Endodermal cell (in vitro differentiated cells): ENCODE data around the gene SCAPER. TPM values are rescaled to one million over a fixed set of nuclear protein-coding genes. Genes with fewer than 3 reads are reported as not detected.

Experiments used
- DNase-seq: peaks from one replicate; pipeline ENCODE4 v3.0.0-alpha.2; 2017
- H3K27ac ChIP-seq: 2 replicates; pipeline ENCODE4 v1.5.1; 2013; ENCODE audit warnings: mild to moderate bottlenecking, low read depth, low read length, moderate library complexity
- H3K27me3 ChIP-seq: 2 replicates; pipeline ENCODE4 v1.6.1; 2013; ENCODE audit warnings: mild to moderate bottlenecking, low read length, moderate library complexity; ENCODE audit not compliant: insufficient read depth, control insufficient read depth, poor library complexity, severe bottlenecking
- H3K36me3 ChIP-seq: 2 replicates; pipeline ENCODE4 v1.7.0; 2013; ENCODE audit warnings: mild to moderate bottlenecking, low read length, moderate library complexity; ENCODE audit not compliant: control insufficient read depth, insufficient read depth
- H3K4me1 ChIP-seq: one replicate; pipeline ENCODE4 v1.7.0; 2013; ENCODE audit warnings: low read length; ENCODE audit not compliant: control insufficient read depth, insufficient read depth
- H3K4me3 ChIP-seq: 2 replicates; pipeline ENCODE4 v1.5.1; 2013; ENCODE audit warnings: mild to moderate bottlenecking, low read length, moderate library complexity
- H3K9ac ChIP-seq: 2 replicates; pipeline ENCODE4 v1.6.1; 2013; ENCODE audit warnings: mild to moderate bottlenecking, low read length, moderate library complexity; ENCODE audit not compliant: poor library complexity, severe bottlenecking; ENCODE audit errors: extremely low read depth
- H3K9me3 ChIP-seq: 2 replicates; pipeline ENCODE4 v1.6.1; 2013; ENCODE audit warnings: mild to moderate bottlenecking, low read length, moderate library complexity; ENCODE audit not compliant: control insufficient read depth
- H3K27ac Mint-ChIP-seq: 2 replicates; pipeline ENCODE4 v1.8.0; 2020; ENCODE audit warnings: mixed read lengths
- H3K27me3 Mint-ChIP-seq: 2 replicates; pipeline ENCODE4 v1.8.0; 2021; ENCODE audit warnings: mild to moderate bottlenecking, mixed read lengths; ENCODE audit not compliant: insufficient read depth
- H3K36me3 Mint-ChIP-seq: 2 replicates; pipeline ENCODE4 v1.8.0; 2020; ENCODE audit warnings: low read depth, mixed read lengths
- H3K4me1 Mint-ChIP-seq: 2 replicates; pipeline ENCODE4 v1.8.0; 2020; ENCODE audit warnings: mixed read lengths
- H3K4me3 Mint-ChIP-seq: 2 replicates; pipeline ENCODE4 v1.8.0; 2020; ENCODE audit warnings: mild to moderate bottlenecking, moderate library complexity, mixed read lengths
- H3K9me3 Mint-ChIP-seq: 2 replicates; pipeline ENCODE4 v1.8.0; 2020; ENCODE audit warnings: mild to moderate bottlenecking, mixed read lengths
- WGBS, 2 experiments: methylation state at CpG; one replicate each; pipeline versions ENCODE4 v1.1.5 to v1.1.7; 2013; ENCODE audit warnings: missing lambda C conversion rate in 2 of 2, mixed read lengths in 1 of 2; ENCODE audit not compliant: insufficient coverage in 1 of 2, insufficient read length in 1 of 2; 5-methylcytosine and 5-hydroxymethylcytosine counted together
- total RNA-seq, 2 donors: library from RNA; stranded (reverse); fragmentation: NEBNext Ultra II Directional in 1 of 2; extraction: Animal tissue kit (Norgen Biotek cat#: 25700) in 1 of 2; gene quantifications; 2 replicates in 1 of 2; 3 replicates in 1 of 2; pipeline ENCODE4 v1.2.1, GENCODE V29; 2021
- TF ChIP-seq, protein P1 (sequence below): fragments of 200-600 bp; sonication (generic); conservative IDR thresholded peaks from 2 replicates; pipeline ENCODE4 v1.5.0; 2021; ENCODE audit warnings: antibody characterized with exemption, mild to moderate bottlenecking

SCAPER gene
- total RNA-seq, 2 donors from 2014 or later = 8.9 to 12.2 TPM

DNA sequence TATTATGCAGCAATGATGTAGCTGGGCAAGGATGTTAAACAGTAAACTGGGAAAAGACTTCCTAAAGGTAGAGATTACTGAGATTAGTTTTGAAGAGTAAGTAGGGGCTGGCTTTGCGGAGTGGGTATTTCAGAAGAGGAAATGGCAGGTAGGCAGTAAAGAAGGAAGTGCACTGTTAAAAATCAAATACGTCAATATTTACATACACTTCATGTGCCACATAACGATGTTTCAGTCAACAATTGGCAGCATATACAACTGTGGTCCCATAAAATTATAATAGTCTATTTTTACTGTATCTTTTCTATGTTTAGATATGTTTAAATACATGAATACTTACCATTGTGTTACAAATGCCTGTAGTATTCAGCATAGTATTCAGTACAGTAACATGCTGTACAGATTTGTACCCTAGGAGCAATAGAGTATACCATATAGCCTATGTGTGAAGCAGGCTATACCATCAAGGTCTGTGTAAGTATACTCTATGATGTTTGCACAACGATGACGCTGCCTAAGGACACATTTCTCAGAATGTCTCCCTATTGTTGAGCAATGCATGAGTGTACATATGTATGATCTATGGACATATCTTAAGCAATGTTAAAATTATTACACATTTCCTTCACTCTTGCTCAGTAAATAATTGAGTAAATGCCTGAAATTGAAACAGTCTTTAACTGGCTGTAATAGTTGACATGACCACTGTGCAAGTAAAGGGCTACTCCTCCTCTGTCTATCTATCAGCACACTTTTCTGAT is 371.9 kb downstream of the SCAPER start:
- TF ChIP-seq, protein P1, sequence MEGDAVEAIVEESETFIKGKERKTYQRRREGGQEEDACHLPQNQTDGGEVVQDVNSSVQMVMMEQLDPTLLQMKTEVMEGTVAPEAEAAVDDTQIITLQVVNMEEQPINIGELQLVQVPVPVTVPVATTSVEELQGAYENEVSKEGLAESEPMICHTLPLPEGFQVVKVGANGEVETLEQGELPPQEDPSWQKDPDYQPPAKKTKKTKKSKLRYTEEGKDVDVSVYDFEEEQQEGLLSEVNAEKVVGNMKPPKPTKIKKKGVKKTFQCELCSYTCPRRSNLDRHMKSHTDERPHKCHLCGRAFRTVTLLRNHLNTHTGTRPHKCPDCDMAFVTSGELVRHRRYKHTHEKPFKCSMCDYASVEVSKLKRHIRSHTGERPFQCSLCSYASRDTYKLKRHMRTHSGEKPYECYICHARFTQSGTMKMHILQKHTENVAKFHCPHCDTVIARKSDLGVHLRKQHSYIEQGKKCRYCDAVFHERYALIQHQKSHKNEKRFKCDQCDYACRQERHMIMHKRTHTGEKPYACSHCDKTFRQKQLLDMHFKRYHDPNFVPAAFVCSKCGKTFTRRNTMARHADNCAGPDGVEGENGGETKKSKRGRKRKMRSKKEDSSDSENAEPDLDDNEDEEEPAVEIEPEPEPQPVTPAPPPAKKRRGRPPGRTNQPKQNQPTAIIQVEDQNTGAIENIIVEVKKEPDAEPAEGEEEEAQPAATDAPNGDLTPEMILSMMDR = no peak
- no peak overlapping the region for H3K4me3 Mint-ChIP-seq
- no peaks in the 10 kb centered on the region for H3K27me3 Mint-ChIP-seq
- Histone ChIP-seq H3K4me3 (no peak overlapping the region), H3K27me3 (no peaks in the 10 kb centered on the region), H3K4me1 (no peaks in the 10 kb centered on the region), H3K27ac (no peak overlapping the region), H3K9ac (no peak overlapping the region), H3K36me3 (no peaks in the 10 kb centered on the region), H3K9me3 (no peaks in the 10 kb centered on the region)
- no peak for DNase-seq
- H3K9me3 Mint-ChIP-seq = peaks cover 2% of the 10 kb centered on the region
- no peaks in the 10 kb centered on the region for H3K36me3 Mint-ChIP-seq
- peaks cover 5% of the 10 kb centered on the region for H3K4me1 Mint-ChIP-seq
- H3K27ac Mint-ChIP-seq = no peak overlapping the region
- 97% methylated on average over 3 of the region's 5 CpGs; no CpG with 5 or more reads in 1 of the 2 experiments for WGBS, 2 experiments

DNA sequence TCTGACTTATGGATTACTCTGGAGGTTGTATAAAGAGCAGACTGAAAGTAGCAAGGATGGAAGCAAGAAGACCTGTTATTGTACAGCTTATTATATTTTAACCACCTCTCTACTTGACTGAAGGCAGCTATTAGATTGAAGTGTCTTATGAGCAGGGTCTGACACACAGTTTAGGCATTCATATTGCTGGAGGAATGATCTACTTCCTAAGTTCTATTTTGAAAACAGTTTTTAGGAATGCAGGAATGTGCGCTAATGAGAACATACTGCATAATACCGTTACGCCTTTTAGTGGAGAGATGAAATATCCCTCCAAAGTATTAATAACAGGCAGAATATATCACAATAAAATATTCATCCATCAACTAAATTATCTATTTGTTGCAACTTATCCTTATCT is 375.2 kb downstream of the SCAPER start:
- Histone ChIP-seq H3K36me3 (no peaks in the 10 kb centered on the region), H3K4me3 (no peak overlapping the region), H3K27me3 (no peaks in the 10 kb centered on the region), H3K4me1 (no peaks in the 10 kb centered on the region), H3K9ac (no peak overlapping the region), H3K9me3 (no peaks in the 10 kb centered on the region), H3K27ac (no peak overlapping the region)
- Mint-ChIP-seq H3K9me3 (no peaks in the 10 kb centered on the region), H3K27ac (no peak overlapping the region), H3K36me3 (no peaks in the 10 kb centered on the region), H3K4me3 (no peak overlapping the region), H3K27me3 (no peaks in the 10 kb centered on the region), H3K4me1 (peaks cover 5% of the 10 kb centered on the region)
- DNase-seq = no peak
- 97 to 100% methylated on average over 3 of the region's 3 CpGs for WGBS, 2 experiments
- TF ChIP-seq, protein P1 = no peak

DNA sequence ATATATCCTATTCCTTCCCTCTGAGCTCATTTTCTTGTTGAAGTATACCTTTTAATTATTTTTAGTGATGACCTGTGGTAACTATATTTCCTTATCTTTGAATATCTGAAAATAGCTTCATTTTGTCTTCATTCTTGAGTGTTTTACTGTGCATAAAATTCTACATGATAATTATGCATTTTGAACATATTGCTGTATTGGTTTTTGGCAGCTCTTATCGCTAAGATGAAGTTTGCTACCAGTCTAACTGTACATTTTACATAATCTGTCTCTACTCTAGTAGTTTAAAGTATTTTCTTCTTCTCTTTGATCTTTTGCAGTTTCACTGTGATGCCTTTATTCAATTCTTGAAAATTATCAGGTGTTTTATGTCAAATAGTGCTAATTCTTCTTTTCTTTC is 379.0 kb downstream of the SCAPER start:
- Histone ChIP-seq H3K9ac (no peak overlapping the region), H3K9me3 (no peaks in the 10 kb centered on the region), H3K4me1 (no peaks in the 10 kb centered on the region), H3K27me3 (no peaks in the 10 kb centered on the region), H3K4me3 (no peak overlapping the region), H3K27ac (no peak overlapping the region), H3K36me3 (no peaks in the 10 kb centered on the region)
- Mint-ChIP-seq H3K9me3 (no peaks in the 10 kb centered on the region), H3K36me3 (no peaks in the 10 kb centered on the region), H3K27me3 (no peaks in the 10 kb centered on the region), H3K4me1 (peaks cover 6% of the 10 kb centered on the region), H3K4me3 (no peak overlapping the region), H3K27ac (no peak overlapping the region)
- TF ChIP-seq, protein P1 = no peak
- no peak for DNase-seq
- WGBS, 2 experiments = 100% methylated on average over 1 of the region's 1 CpG; no CpG with 5 or more reads in 1 of the 2 experiments
